Activated CD4-positive, alpha-beta T cell treated with anti-CD3 and anti-CD28 coated beads, Interleukin-2, amount 50 U/mL, for 4 hours (primary cell): ENCODE data around the gene CYB5D1.
"Not testable (repeated sequence)": the region's sequence is repeated elsewhere in the genome, so short reads cannot be mapped to it uniquely, and the experiment has no call there.

Source experiments
- DNase-seq, 2 experiments: peaks; one replicate each; pipeline ENCODE4 v3.0.0-alpha.2; 2020

Gene CYB5D1, protein sequence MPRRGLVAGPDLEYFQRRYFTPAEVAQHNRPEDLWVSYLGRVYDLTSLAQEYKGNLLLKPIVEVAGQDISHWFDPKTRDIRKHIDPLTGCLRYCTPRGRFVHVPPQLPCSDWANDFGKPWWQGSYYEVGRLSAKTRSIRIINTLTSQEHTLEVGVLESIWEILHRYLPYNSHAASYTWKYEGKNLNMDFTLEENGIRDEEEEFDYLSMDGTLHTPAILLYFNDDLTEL

DNA sequence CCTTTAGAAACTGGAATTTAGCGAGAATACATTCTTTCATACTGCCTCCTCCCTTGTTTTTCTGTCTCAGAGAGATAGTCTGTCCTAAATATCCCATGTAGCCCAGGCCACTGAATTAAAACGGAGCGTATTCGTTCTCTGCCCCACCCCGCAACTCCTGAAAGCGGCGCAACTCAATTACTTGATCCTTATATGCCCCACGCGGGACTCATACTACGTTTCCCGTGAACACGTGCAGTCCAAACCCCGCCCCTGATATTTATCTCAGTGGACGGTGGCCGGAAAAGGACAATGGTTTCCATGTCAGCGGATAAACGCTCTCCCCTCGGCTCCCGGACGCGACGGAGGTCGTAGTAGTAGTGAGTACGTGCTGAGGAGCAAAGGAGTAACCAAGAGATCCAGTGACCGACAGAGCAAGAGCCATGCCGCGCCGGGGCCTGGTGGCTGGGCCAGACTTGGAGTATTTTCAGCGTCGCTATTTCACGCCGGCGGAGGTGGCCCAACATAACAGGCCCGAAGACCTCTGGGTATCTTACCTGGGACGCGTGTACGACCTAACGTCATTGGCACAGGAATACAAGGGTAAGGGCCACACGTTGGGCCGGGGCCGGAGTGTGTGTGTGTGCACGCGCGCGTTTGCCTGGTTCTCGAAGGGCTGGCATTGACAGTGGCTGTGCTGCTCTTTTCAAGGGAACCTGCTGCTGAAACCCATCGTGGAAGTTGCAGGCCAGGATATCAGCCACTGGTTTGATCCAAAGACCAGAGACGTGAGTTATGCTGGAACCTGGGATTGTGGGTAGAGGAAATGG, at the start of gene CYB5D1:
TSS of gene CYB5D1 (plus strand) at position 291 of the 809 bp plus-strand sequence. CDS start at position 423, 132 bp downstream.
- DNase-seq = peak; percentile 85

DNA sequence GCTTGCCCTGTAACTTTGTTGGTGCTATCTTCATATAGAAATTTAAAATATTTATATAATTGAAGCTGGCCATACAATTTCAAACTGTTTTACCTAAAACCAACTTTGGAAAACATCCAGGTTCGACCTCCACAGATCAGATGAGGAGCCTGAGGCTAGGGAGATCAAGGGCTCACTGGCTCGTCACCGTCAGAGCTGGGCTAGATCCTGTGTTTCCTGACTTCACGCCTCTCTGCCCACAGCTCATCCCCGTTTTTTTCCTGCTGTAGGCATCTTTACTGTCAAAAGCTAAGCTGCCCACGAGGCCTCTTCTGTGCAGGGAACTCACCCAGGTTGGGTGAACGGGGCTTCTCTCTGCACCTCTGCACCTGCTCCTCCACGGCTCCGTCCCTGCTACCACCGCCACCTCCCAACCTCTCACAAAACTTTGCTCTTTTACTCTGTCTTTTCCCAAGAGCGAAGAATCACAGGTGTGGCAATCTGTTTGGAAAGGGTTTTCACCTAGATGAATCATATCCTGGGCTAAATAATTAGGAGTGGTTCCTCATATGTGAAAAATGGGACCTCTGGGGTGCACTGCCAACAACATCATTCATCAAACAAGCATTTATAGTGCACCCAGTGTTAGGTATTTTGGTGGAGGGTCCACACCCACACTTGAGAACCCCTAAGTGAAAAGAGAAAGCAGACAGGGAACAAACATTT, 48.6 kb upstream of the CYB5D1 start:
- no peak for DNase-seq

DNA sequence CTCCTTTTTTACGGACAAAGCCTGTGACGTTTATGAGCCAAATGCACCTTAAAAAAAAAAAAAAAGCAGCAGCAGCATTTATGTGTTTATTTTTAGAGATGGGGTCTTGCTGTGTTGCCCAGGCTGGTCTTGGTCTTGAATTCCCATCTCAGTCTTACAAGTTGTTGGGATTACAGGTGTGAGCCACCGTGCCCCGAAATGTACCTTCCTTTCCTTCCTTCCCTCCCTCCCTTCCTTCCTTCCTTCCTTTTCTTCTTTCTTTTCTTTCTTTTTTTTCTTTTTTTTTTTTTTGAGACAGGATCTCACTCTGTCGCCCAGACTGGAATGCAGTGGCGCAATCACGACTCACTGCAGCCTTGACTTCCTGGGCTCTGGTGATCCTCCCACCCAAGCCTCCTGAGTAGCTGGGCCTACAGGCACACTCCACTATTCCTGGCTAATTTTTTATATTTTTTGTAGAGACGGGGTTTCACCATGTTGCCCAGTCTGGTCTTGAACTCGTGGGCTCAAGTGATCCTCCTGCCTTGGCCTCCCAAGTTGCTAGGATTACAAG, 47.9 kb upstream of the CYB5D1 start:
- not testable (repeated sequence) for DNase-seq

DNA sequence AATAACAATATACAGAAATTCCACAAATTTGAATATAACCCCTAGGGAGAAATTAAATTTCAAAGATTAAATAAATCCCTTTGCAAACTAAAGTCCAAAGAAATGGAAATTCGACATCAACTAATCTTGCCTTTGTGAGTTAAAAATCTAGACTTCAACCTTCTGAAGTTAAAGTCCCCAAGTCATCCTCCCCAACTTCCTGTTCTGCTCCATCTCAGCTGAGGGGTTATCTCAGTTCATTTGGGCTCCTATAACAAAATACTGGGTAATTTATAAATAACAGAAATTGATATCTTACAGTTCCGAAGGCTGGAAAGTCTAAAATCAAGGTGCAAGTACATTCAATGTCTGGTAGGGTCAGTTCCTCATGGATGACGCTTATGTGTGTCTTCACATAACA, 46.6 kb upstream of the CYB5D1 start:
- no peak for DNase-seq

DNA sequence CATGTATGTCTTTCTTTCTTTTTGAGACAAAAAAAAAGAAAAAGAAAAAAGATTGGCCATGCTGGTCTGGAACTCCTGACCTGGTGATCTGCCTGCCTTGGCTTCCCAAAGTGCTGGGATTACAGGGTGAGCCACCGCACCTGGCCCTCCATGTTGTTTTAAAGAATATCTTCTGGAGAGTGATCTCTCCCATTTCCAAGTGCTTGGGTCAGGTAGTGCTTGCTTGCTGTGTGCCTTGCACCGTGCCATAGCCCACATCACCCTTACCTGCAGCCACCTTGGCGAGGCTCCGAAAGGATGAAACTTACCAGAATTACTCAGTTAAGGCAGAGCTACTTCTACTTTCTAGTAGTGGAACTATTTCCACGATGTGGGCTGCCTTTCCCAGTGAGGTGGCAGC, 42.8 kb upstream of the CYB5D1 start:
- DNase-seq = no peak

DNA sequence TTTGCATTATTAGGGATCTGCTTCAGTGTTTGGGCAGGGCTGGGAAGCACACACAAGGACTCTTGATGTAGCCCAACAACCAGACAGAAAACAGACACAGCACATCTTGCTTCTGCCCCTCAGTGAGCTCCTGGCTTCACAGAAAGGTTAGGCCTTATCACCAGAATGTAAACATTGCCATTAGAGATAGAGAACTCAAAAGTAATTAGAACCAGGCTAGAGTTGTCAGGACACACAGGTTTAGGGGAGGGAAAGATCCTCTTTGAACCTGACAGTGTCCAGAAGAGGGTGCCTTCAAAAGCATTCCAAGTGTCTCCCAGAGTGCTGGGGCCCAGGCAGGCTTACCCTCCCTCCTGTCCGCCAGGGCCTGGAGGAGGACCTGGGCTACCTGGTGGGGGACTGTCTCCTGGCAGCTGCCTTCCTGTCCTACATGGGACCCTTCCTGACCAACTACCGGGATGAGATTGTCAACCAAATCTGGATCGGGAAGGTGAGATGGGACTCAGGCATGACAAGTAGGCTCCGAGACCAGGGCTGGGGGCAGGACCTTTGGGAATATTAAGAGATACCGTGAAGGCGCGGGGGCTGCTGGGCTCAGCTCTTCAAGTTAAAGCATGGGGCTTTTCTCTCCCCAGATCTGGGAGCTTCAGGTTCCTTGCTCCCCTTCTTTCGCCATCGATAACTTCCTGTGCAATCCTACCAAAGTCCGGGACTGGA, 40.7 kb upstream of the CYB5D1 start:
- DNase-seq = no peak

DNA sequence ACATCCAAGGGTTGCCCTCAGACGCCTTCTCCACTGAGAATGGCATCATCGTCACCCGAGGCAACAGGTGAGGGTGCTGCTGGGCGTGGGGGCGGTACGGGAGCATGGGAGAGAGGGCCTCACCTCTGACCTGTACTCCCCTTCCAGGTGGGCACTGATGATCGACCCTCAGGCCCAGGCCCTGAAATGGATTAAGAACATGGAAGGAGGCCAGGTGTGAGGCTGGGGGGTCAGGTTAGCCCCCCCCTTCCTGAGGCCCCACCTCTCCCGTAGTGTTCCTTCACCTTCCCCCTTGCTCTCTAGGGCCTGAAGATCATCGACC, 40.2 kb upstream of the CYB5D1 start:
- DNase-seq = no peak

DNA sequence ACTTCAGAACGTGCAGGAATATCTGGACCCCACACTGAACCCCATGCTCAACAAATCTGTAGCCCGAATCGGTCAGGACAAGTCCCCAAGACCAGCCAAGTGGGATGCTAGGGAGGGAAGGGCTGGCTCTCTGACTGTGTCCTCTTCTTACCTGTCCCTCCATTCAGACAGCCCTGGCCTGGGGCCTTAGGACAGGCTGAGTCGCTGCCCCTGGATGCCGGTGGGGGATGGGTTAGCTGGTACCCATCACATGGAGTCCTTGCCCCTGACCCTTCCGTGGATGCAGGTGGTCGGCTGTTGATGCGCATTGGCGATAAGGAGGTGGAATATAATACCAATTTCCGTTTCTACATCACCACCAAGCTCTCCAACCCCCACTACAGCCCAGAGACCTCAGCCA, 39.8 kb upstream of the CYB5D1 start:
- DNase-seq = no peak

DNA sequence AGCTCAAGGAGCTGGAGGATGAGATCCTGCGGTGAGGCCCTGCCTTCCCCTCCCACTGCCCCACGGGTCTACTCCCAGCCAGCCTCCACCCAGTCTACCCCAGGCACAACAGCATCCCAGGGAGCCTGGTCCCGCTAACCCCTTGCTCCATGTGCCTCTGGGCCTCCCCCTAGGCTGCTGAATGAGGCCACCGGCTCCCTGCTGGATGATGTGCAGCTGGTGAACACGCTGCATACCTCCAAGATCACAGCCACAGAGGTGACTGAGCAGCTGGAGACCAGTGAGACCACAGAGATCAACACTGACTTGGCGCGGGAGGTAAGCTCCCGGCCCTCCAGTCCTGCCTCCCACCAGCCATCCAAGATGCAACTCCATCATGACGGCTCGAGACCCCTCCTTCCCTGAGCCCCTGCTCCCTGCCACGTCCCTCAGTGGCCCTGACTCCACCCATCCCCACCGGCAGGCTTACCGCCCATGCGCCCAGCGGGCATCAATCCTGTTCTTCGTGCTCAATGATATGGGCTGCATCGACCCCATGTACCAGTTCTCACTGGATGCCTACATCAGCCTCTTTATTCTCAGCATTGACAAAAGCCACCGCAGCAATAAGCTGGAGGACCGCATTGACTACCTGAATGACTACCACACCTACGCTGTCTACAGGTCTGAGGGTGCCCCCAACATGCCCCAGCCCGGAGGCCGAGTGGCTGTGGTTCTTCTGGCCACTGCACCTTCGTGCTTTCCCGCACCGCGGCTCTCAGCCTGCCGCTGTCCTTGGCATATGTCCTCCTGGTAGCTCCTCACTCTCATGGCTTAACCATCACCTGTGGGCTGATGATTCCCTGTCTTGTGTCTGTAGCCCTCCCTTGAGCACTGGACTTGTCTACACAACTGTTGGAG, 38.8 kb upstream of the CYB5D1 start:
- no peak for DNase-seq

DNA sequence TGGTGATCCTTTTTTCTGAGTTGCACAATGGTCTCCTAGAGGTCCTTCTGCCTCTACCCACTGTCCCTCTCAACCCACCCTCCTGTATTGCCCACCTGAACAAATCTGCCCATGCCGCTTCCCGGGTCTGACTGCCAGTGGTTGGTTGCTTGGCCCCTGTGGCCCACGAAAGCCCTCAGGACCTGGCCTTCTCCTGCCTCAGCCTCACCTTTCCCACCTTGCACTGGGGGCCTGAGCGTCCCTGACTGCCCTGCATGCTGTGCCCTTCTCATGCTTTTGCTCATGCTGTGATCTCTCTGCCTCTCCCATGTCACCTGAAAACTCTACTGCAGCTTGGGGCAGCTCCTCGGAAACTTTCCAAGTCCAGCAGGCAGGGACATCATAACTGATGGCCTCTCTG, 37.6 kb upstream of the CYB5D1 start:
- DNase-seq = no peak

DNA sequence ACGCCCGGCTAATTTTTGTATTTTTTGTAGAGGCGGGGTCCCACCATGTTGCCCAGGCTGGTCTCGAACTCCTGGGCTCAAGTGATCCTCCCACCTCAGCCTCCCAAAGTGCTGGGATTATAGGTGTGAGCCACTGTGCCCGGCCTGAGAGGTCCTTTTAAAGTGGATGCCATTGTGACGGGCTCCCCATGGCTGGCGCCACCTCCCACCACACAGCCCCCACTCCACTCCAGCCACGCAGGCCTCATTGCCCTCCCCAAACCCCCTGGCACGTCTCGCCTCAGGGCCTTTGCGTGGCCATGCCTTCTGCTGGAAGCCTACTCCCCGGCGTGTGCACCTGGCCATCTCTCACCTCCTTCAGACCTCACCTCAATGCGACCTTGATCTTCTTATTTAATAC, 35.7 kb upstream of the CYB5D1 start:
- no peak for DNase-seq

DNA sequence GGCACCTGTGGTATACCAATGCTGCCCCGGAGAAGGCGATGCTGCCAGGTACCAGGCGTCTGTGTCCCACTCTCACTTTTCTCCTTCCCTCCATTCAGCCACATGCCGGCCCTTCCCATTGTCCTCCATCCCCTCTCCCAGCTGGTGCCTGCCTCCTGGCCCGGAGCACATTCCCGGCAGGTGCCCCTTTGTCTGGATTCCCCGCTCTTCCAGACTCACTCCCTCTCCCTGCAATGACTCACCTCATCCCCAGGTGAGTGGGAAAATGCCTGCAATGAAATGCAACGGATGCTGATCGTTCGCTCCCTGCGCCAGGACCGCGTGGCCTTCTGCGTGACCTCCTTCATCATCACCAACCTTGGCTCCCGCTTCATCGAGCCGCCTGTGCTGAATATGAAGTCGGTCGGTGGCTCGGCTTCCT, 34.2 kb upstream of the CYB5D1 start:
- no peak for DNase-seq

DNA sequence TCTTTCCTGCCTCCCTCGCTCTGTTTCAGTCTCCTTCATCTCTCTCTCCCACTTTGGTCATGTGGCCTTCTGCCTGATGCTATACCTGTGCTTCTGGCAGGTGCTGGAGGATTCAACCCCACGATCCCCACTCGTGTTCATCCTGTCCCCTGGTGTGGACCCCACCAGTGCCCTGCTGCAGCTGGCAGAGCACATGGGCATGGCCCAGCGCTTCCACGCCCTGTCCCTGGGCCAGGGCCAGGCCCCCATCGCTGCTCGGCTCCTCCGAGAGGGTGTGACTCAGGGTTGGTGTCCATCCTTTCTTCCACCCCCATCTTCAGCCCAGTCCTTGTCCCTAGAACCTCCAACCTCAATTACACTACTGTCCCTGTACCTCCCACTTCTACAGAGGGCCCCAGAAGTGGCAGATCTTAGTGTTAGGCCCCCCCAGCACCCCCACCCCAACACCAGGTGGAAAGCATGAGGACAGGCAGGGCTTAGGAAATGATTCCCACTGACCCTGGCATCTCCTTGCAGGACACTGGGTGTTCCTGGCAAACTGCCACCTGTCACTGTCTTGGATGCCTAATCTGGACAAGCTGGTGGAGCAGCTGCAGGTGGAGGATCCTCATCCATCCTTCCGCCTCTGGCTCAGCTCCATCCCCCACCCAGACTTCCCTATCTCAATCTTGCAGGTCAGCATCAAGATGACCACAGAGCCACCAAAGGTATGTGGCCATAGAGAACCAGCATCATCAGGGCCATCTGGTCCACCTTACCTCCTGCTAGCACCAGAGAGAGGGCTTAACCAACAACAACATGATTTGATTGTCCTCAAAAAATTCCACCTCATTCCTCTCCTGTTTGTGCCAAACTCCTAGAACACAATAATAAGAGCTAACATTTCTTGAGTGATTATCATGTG, 33.5 kb upstream of the CYB5D1 start:
- no peak for DNase-seq

DNA sequence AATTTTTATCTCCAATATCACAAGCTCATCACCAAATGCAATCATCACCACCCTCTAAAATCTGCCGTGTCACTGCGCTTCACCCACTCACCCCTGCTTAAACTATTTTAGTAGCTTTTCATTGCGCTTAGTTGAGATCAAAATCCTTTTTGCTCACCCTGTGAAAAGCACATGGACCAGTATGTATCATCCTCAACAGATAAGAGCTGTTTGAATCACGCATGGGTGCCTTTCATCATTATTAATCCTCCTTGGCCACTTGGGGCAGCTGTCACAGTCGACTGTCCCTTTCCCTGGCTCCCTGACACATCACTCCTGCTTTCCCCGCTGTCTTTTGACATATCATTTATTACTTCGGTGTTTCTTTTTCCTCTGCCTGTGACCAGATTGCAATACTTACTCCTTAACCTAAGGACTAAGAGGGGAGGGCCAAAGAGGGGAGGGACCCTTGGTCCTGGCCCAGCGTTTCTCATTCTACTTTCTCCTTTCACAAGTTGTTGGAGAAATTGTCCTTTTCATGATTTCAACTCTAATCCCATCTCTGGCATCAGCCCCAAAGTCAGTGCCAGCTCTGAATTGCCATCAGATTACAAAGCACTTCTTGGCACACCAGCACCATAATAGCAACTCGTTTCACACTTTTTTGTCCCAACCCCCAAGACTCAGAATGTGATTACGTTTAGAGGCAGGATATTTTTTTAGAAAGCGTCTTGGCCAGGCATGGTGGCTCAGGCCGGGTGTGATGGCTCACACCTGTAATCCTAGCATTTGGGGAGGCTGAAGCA, 32.4 kb upstream of the CYB5D1 start:
- DNase-seq = no peak

DNA sequence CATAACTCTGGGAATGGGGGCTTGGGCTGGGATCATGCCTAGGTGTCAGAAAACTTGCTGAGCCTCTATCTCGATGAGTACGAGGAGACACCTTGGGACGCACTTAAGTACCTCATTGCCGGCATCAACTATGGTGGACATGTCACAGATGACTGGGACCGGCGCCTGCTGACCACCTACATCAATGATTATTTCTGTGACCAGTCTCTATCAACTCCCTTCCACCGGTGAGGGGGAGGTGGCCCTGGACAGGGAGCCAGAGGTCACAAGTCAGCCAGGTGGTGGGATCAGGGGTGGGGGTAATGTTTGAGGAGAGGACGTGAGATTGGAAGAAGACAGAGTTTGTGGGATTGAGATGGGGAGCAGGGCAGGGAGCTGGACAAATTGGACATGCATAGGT, 27.2 kb upstream of the CYB5D1 start:
- no peak for DNase-seq

DNA sequence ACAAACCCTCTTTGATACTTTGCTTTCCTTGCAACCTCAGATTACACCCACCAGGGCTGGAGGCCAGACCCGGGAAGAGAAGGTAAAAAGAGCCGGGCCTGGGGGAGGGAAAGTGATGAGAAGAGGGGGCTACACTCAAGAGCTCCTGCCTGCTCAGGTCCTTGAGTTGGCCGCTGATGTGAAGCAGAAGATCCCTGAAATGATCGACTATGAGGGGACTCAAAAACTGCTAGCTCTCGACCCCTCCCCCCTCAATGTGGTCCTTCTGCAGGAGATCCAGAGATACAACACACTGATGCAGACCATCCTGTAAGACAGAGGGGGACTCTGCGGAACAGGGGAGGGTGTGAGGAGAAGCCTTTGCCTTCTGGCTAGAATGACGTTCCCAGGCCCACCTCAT, 26.6 kb upstream of the CYB5D1 start:
- no peak for DNase-seq

DNA sequence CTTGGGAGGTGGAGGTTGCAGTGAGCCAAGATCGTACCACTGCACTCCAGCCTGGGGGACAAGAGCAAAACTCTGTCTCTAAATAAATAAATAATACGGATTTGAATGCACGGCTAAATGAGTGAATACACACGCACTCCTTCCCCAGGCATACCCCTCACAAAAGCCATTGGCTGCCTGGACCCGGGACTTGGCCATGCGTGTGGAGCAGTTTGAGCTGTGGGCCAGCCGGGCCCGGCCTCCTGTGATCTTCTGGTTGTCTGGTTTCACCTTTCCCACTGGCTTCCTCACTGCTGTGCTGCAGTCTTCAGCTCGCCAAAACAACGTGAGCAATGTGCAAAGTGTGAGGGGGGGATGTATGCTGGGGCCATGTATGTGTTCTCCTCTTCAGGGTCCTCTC, 25.4 kb upstream of the CYB5D1 start:
- no peak for DNase-seq

DNA sequence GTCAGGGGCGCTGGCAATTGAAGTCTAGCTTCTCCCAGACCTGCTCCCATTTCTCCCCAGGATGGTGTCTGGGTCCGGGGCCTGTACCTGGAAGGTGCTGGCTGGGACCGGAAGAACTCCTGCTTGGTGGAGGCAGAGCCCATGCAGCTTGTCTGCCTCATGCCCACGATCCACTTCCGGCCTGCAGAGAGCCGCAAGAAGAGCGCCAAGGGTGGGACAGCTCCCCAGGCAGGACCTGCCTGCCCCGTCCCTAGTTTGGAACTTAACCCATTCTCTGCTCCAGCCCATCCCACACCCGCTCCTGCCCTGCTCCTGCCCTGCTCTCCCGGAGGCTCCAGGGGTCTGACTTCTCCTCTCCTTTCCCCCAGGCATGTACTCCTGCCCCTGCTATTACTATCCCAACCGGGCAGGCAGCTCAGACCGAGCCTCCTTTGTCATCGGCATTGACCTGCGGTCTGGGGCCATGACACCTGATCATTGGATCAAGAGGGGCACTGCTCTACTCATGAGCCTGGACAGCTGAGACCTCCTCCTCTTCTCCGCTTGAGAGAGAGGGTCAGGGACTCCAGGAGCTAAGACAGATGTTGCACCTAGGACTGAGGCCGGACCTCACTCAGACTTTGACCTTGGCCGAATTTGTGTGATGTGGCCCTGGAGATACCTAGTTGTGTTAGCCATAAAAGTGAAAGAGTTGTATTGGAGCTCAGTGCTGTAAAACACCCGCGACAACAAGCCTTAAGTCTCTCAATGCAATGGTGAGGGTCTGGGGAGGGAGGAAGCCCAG, 24.6 kb upstream of the CYB5D1 start:
- no peak for DNase-seq
